Superior temporal gyrus (tissue), 1 donor: ENCODE results near the gene RRAGA.
"Not testable (repeated sequence)": the region's sequence is repeated elsewhere in the genome, so short reads cannot be mapped to it uniquely, and the experiment has no call there.

ENCODE experiments used
- DNase-seq: peaks from one replicate; pipeline ENCODE4 v3.0.0-alpha.2; 2016; ENCODE audit errors: extremely low spot score

Gene RRAGA

GRCh38 chr9:19048966-19049916 lies at the start of gene RRAGA:
RRAGA (plus strand) TSS chr9:19049427; CDS start chr9:19049660, 233 bp downstream.
- peak; percentile 94 for DNase-seq

- no peak for DNase-seq
Measured at GRCh38 chr9:19000133-19000532, 49.1 kb upstream of the RRAGA start.

- no peak for DNase-seq
Measured at GRCh38 chr9:19009391-19009965, 39.7 kb upstream of the RRAGA start.

GRCh38 chr9:19018201-19018600 lies 31.0 kb upstream of the RRAGA start:
- no peak for DNase-seq

- no peak for DNase-seq
Measured at GRCh38 chr9:19020886-19021455, 28.3 kb upstream of the RRAGA start.

- not testable (repeated sequence) for DNase-seq
Measured at GRCh38 chr9:19021649-19022048, 27.6 kb upstream of the RRAGA start.

- DNase-seq: no peak
Measured at GRCh38 chr9:19022206-19022605, 27.0 kb upstream of the RRAGA start.

GRCh38 chr9:19023078-19023477 lies 26.1 kb upstream of the RRAGA start:
- DNase-seq: no peak

GRCh38 chr9:19026375-19026774 lies 22.9 kb upstream of the RRAGA start:
- no peak for DNase-seq

GRCh38 chr9:19027825-19028224 lies 21.4 kb upstream of the RRAGA start:
- no peak for DNase-seq

- peak; percentile 85 for DNase-seq
Measured at GRCh38 chr9:19028835-19029451, 20.3 kb upstream of the RRAGA start.

- DNase-seq: no peak
Measured at GRCh38 chr9:19030899-19031298, 18.3 kb upstream of the RRAGA start.

- DNase-seq: no peak
Measured at GRCh38 chr9:19032406-19032805, 16.8 kb upstream of the RRAGA start.

- DNase-seq: no peak
Measured at GRCh38 chr9:19033015-19033414, 16.2 kb upstream of the RRAGA start, which contains the start of gene SAXO1. SAXO1 (minus strand) TSS chr9:19033209; CDS start chr9:19032908, 301 bp downstream.

- no peak for DNase-seq
Measured at GRCh38 chr9:19036611-19037010, 12.6 kb upstream of the RRAGA start.

GRCh38 chr9:19049917-19050636 lies 850 bp downstream of the RRAGA start:
- DNase-seq: peak; percentile 63

GRCh38 chr9:19050637-19051591 lies 1.7 kb downstream of the RRAGA start:
- no peak for DNase-seq

- no peak for DNase-seq
Measured at GRCh38 chr9:19057033-19057432, 7.8 kb downstream of the RRAGA start.

- no peak for DNase-seq
Measured at GRCh38 chr9:19074229-19074628, 25.0 kb downstream of the RRAGA start.

- DNase-seq: no peak
Measured at GRCh38 chr9:19074836-19075235, 25.6 kb downstream of the RRAGA start.
